Fibroblast of lung (primary cell): ENCODE measurements around the gene PDE4B. TPM values are rescaled to one million over a fixed set of nuclear protein-coding genes. Genes with fewer than 3 reads are reported as not detected.

Experiments
- DNase-seq, 2 donors: peaks; one replicate each; pipeline versions ENCODE4 v3.0.0 to v3.0.0-alpha.2; 2010; ENCODE audit warnings: low read depth in 2 of 2
- H2AFZ ChIP-seq: 2 replicates; pipeline ENCODE4 v1.5.1; 2012; ENCODE audit warnings: low read length, control low read depth, inconsistent platforms
- H3K27ac ChIP-seq: 2 replicates; pipeline ENCODE4 v1.5.1; 2011; ENCODE audit warnings: low read length, control low read depth; ENCODE audit not compliant: insufficient read depth
- H3K27me3 ChIP-seq: 2 replicates; pipeline ENCODE4 v1.5.1; 2011; ENCODE audit warnings: mild to moderate bottlenecking, low read length; ENCODE audit not compliant: control insufficient read depth, insufficient read depth
- H3K36me3 ChIP-seq: 2 replicates; pipeline ENCODE4 v1.5.1; 2011; ENCODE audit warnings: low read length; ENCODE audit not compliant: control insufficient read depth, insufficient read depth
- H3K4me1 ChIP-seq: 2 replicates; pipeline ENCODE4 v1.5.1; 2011; ENCODE audit warnings: low read length; ENCODE audit not compliant: control insufficient read depth, insufficient read depth; ENCODE audit errors: extremely low read depth
- H3K4me2 ChIP-seq: 2 replicates; pipeline ENCODE4 v1.5.1; 2011; ENCODE audit warnings: low read length, control low read depth; ENCODE audit not compliant: insufficient read depth; ENCODE audit errors: extremely low read depth
- H3K4me3 ChIP-seq, 4 experiments: fragments of 200-600 bp in 1 of 4; sonication (generic) in 1 of 4; replicated peaks in 1 of 4; 2 replicates each; pipeline ENCODE4 v1.5.1; 2011 to 2016; ENCODE audit warnings: low read length in 4 of 4, low read depth in 3 of 4, mild to moderate bottlenecking in 3 of 4, control low read depth in 2 of 4, inconsistent platforms in 1 of 4, mixed read lengths in 1 of 4; ENCODE audit not compliant: insufficient read depth in 1 of 4; ENCODE audit errors: control extremely low read depth in 1 of 4
- H3K79me2 ChIP-seq: 2 replicates; pipeline ENCODE4 v1.5.1; 2012; ENCODE audit warnings: mild to moderate bottlenecking, low read length, inconsistent platforms; ENCODE audit not compliant: control insufficient read depth, insufficient read depth
- H3K9ac ChIP-seq: 2 replicates; pipeline ENCODE4 v1.5.1; 2011; ENCODE audit warnings: mild to moderate bottlenecking, low read length, control low read depth; ENCODE audit not compliant: insufficient read depth
- H3K9me3 ChIP-seq: 2 replicates; pipeline ENCODE4 v1.5.1; 2012; ENCODE audit warnings: low read depth, low read length; ENCODE audit not compliant: control insufficient read depth, insufficient read depth
- H4K20me1 ChIP-seq: 2 replicates; pipeline ENCODE4 v1.5.1; 2011; ENCODE audit warnings: low read length; ENCODE audit not compliant: control insufficient read depth, insufficient read depth; ENCODE audit errors: extremely low read depth
- CTCF ChIP-seq, 2 donors: IDR thresholded peaks in 1 of 2; conservative IDR thresholded peaks in 1 of 2; 1 replicate in 1 of 2; 2 replicates in 1 of 2; pipeline ENCODE4 v1.5.1; 2011 to 2012; ENCODE audit warnings: low read length in 2 of 2, control low read depth in 1 of 2, inconsistent platforms in 1 of 2, low read depth in 1 of 2, mild to moderate bottlenecking in 1 of 2
- EZH2 ChIP-seq: IDR thresholded peaks from 2 replicates; pipeline ENCODE4 v1.5.1; 2012; ENCODE audit warnings: low read length, control low read depth, mild to moderate bottlenecking; ENCODE audit errors: missing control alignments
- polyA plus RNA-seq, 2 donors: library from polyadenylated mRNA; depleted of rRNA in 1 of 2; stranded (reverse) in 1 of 2; unstranded in 1 of 2; fragments of >200 nt; gene quantifications; 2 replicates each; pipeline ENCODE4 v1.2.1, GENCODE V29; 2011 to 2012; ENCODE audit warnings: missing spikeins in 1 of 2
- total RNA-seq: library from RNA; depleted of rRNA; stranded (reverse); fragments of >200 nt; gene quantifications from 2 replicates; pipeline ENCODE4 v1.2.1, GENCODE V29; 2014

Gene PDE4B
- total and polyA plus RNA-seq, 2 donors (not counting 1 experiment from before 2014, with no cell fraction given), result 3.7 to 19.8 TPM

- no peaks in the 10 kb centered on the region for H3K36me3 ChIP-seq
- no peak overlapping the region for H2AFZ ChIP-seq
- H3K27me3 ChIP-seq, result no peaks in the 10 kb centered on the region
- H3K4me1 ChIP-seq, result no peaks in the 10 kb centered on the region
- H3K9ac ChIP-seq, result no peak overlapping the region
- no peaks in the 10 kb centered on the region for H3K79me2 ChIP-seq
- no peak for DNase-seq
- no peak overlapping the region for H3K4me3 ChIP-seq
- TF ChIP-seq CTCF (conservative IDR thresholded peaks at IDR 0.05 in 1 of 2, IDR thresholded peaks at IDR 0.05 in 1 of 2; ENCODE audit: low read depth in 1 of 2, low read length in 2 of 2) (no peak), EZH2 (no peak)
- H4K20me1 ChIP-seq, result no peaks in the 10 kb centered on the region
- no peak overlapping the region for H3K4me2 ChIP-seq
- H3K27ac ChIP-seq, result no peak overlapping the region
- no peaks in the 10 kb centered on the region for H3K9me3 ChIP-seq
These were observed 33.2 kb upstream of the PDE4B start for GRCh38 chr1:65759516-65759915.

- peak in 1 of 2 donors; percentile 64 for DNase-seq
- no peak overlapping the region for H3K27ac ChIP-seq
- no peaks in the 10 kb centered on the region for H3K9me3 ChIP-seq
- H3K4me3 ChIP-seq, result peak overlapping the region; percentile 26 to 52 (median 30)
- no peak overlapping the region for H3K9ac ChIP-seq
- H3K4me2 ChIP-seq, result peak overlapping the region; percentile 44
- H3K36me3 ChIP-seq, result no peaks in the 10 kb centered on the region
- no peaks in the 10 kb centered on the region for H4K20me1 ChIP-seq
- no peaks in the 10 kb centered on the region for H3K4me1 ChIP-seq
- H3K27me3 ChIP-seq, result no peaks in the 10 kb centered on the region
- no peaks in the 10 kb centered on the region for H3K79me2 ChIP-seq
- peak overlapping the region; percentile 46 for H2AFZ ChIP-seq
- TF ChIP-seq CTCF (conservative IDR thresholded peaks at IDR 0.05 in 1 of 2, IDR thresholded peaks at IDR 0.05 in 1 of 2; ENCODE audit: low read depth in 1 of 2, low read length in 2 of 2), result no peak
- no peak for TF ChIP-seq EZH2
These were observed 30.4 kb upstream of the PDE4B start for GRCh38 chr1:65762081-65762862.

GRCh38 chr1:65764052-65764451 is 28.6 kb upstream of the PDE4B start:
- H3K27me3 ChIP-seq, result no peaks in the 10 kb centered on the region
- no peaks in the 10 kb centered on the region for H3K4me1 ChIP-seq
- no peak overlapping the region for H3K4me3 ChIP-seq
- H3K36me3 ChIP-seq, result no peaks in the 10 kb centered on the region
- H2AFZ ChIP-seq, result no peak overlapping the region
- no peak for DNase-seq
- H3K79me2 ChIP-seq, result no peaks in the 10 kb centered on the region
- no peak overlapping the region for H3K9ac ChIP-seq
- no peak for TF ChIP-seq CTCF (conservative IDR thresholded peaks at IDR 0.05 in 1 of 2, IDR thresholded peaks at IDR 0.05 in 1 of 2; ENCODE audit: low read depth in 1 of 2, low read length in 2 of 2)
- no peaks in the 10 kb centered on the region for H3K9me3 ChIP-seq
- H3K4me2 ChIP-seq, result no peak overlapping the region
- H4K20me1 ChIP-seq, result no peaks in the 10 kb centered on the region
- H3K27ac ChIP-seq, result no peak overlapping the region
